ENCODE measurements around the gene SIGLEC8. TPM values are rescaled to one million over a fixed set of nuclear protein-coding genes. Genes with fewer than 3 reads are reported as not detected.

SIGLEC8 gene
- total RNA-seq, 1 experiment from 2014 or later: not detected

DNA sequence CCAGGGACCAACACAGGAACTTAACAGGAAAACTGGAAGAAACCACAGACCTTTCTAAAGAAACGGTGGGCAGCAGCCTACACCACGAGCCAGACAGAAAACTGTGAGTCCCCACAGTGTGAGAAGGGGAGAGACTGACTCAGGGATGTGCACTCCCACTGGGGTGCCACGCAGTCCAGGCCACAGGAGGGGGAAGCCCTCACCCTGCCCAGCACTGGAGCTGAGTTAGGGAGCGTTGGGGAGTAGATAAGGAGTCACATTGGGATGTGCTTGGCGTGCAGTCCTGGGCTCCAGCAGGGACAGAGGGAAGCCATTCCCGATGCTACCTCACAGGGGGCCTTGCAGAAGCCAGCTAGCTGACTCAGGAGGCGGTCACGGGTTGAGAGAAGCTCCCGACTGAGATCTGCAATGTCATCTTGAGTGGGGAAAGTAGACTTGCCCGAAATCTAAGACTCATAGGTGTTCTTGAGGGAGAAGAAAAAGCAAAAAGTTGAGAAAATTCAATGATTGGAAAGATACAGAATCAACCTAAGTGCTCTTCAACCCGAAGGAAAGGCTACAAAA lies 17.3 kb downstream of the SIGLEC8 start:
- no peak for TF ChIP-seq NFATC4 (CRISPR knock-in tag; IDR thresholded peaks at IDR 0.05)
- TF ChIP-seq, protein P1, sequence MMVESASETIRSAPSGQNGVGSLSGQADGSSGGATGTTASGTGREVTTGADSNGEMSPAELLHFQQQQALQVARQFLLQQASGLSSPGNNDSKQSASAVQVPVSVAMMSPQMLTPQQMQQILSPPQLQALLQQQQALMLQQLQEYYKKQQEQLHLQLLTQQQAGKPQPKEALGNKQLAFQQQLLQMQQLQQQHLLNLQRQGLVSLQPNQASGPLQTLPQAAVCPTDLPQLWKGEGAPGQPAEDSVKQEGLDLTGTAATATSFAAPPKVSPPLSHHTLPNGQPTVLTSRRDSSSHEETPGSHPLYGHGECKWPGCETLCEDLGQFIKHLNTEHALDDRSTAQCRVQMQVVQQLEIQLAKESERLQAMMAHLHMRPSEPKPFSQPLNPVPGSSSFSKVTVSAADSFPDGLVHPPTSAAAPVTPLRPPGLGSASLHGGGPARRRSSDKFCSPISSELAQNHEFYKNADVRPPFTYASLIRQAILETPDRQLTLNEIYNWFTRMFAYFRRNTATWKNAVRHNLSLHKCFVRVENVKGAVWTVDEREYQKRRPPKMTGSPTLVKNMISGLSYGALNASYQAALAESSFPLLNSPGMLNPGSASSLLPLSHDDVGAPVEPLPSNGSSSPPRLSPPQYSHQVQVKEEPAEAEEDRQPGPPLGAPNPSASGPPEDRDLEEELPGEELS (CRISPR knock-in tag; IDR thresholded peaks at IDR 0.05): no peak
- no peak for TF ChIP-seq ZNF671 (CRISPR knock-in tag; IDR thresholded peaks at IDR 0.05)
- TF ChIP-seq FOXP1 (CRISPR knock-in tag; IDR thresholded peaks at IDR 0.05; ENCODE audit: borderline replicate concordance): no peak
- TF ChIP-seq RELA (CRISPR knock-in tag; IDR thresholded peaks at IDR 0.05; ENCODE audit: borderline replicate concordance): no peak
- ATAC-seq (no peak), DNase-seq (ENCODE audit: low spot score) (no peak)
- ChIA-PET POLR2A (no interaction called here), CTCF (interaction anchor here (0.8 to 4.2 kb wide), 6 partner anchors 20 to 283 kb away, joined by 3 to 39 read pairs (median 4); partner anchors contain the start of gene SIGLEC10)
- Mint-ChIP-seq H3K27ac (no peak overlapping the region), H3K27me3 (ENCODE audit: low read depth) (peaks cover 46% of the 10 kb centered on the region), H3K4me1 (peaks cover 6% of the 10 kb centered on the region; the same call in 1 of the 2 replicates), H3K9me3 (no peaks in the 10 kb centered on the region), H3K36me3 (no peaks in the 10 kb centered on the region), H3K4me3 (no peak overlapping the region)

- POLR2A ChIA-PET: no interaction called here
- Mint-ChIP-seq H3K4me1 (peaks cover 6% of the 10 kb centered on the region; the same call in 1 of the 2 replicates), H3K27ac (no peak overlapping the region), H3K36me3 (no peaks in the 10 kb centered on the region), H3K27me3 (ENCODE audit: low read depth) (peaks cover 44% of the 10 kb centered on the region), H3K9me3 (no peaks in the 10 kb centered on the region), H3K4me3 (no peak overlapping the region)
- DNase-seq (ENCODE audit: low spot score) (no peak), ATAC-seq (no peak)
- TF ChIP-seq CDX4 (CRISPR knock-in tag; IDR thresholded peaks at IDR 0.05; ENCODE audit: borderline replicate concordance) (no peak), ZNF121 (CRISPR knock-in tag; IDR thresholded peaks at IDR 0.05) (no peak), RORB (CRISPR knock-in tag; IDR thresholded peaks at IDR 0.05) (no peak), ZNF512 (CRISPR knock-in tag; IDR thresholded peaks at IDR 0.05; ENCODE audit: borderline replicate concordance) (no peak), FOXJ3 (CRISPR knock-in tag; IDR thresholded peaks at IDR 0.05; ENCODE audit: borderline replicate concordance) (no peak), NFYB (CRISPR knock-in tag; conservative IDR thresholded peaks at IDR 0.05; ENCODE audit: low read depth) (no peak), SP1 (CRISPR knock-in tag; conservative IDR thresholded peaks at IDR 0.05) (no peak), STAT6 (CRISPR knock-in tag; conservative IDR thresholded peaks at IDR 0.05; ENCODE audit: low read depth) (no peak)
- TF ChIP-seq, protein P2, sequence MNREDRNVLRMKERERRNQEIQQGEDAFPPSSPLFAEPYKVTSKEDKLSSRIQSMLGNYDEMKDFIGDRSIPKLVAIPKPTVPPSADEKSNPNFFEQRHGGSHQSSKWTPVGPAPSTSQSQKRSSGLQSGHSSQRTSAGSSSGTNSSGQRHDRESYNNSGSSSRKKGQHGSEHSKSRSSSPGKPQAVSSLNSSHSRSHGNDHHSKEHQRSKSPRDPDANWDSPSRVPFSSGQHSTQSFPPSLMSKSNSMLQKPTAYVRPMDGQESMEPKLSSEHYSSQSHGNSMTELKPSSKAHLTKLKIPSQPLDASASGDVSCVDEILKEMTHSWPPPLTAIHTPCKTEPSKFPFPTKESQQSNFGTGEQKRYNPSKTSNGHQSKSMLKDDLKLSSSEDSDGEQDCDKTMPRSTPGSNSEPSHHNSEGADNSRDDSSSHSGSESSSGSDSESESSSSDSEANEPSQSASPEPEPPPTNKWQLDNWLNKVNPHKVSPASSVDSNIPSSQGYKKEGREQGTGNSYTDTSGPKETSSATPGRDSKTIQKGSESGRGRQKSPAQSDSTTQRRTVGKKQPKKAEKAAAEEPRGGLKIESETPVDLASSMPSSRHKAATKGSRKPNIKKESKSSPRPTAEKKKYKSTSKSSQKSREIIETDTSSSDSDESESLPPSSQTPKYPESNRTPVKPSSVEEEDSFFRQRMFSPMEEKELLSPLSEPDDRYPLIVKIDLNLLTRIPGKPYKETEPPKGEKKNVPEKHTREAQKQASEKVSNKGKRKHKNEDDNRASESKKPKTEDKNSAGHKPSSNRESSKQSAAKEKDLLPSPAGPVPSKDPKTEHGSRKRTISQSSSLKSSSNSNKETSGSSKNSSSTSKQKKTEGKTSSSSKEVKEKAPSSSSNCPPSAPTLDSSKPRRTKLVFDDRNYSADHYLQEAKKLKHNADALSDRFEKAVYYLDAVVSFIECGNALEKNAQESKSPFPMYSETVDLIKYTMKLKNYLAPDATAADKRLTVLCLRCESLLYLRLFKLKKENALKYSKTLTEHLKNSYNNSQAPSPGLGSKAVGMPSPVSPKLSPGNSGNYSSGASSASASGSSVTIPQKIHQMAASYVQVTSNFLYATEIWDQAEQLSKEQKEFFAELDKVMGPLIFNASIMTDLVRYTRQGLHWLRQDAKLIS (CRISPR knock-in tag; IDR thresholded peaks at IDR 0.05; ENCODE audit: borderline replicate concordance): no peak
- CTCF ChIA-PET: interaction anchor here (1.2 to 4.2 kb wide), 7 partner anchors 19 to 282 kb away, joined by 3 to 39 read pairs (median 6); no protein-coding TSS in a partner anchor
These were observed 18.2 kb downstream of the SIGLEC8 start for GRCh38 chr19:51440052-51440451.

Data from WTC11 (cell line).